IPS-20b (cell line): ENCODE measurements around the gene CD34.
"Not testable (repeated sequence)": the region's sequence is repeated elsewhere in the genome, so short reads cannot be mapped to it uniquely, and the experiment has no call there.

ENCODE experiments used
- H3K27ac ChIP-seq: one replicate; pipeline ENCODE4 v1.5.1; 2013; ENCODE audit warnings: low read length
- H3K27me3 ChIP-seq: 2 replicates; pipeline ENCODE4 v1.6.1; 2013; ENCODE audit warnings: mild to moderate bottlenecking, low read length, inconsistent platforms; ENCODE audit not compliant: insufficient read depth
- H3K36me3 ChIP-seq: 2 replicates; pipeline ENCODE4 v1.6.1; 2013; ENCODE audit warnings: low read depth, mild to moderate bottlenecking, inconsistent platforms, low read length, moderate library complexity; ENCODE audit not compliant: insufficient read depth
- H3K4me1 ChIP-seq: 2 replicates; pipeline ENCODE4 v1.6.1; 2013; ENCODE audit warnings: mild to moderate bottlenecking, control low read depth, inconsistent platforms, low read length, moderate library complexity; ENCODE audit not compliant: insufficient read depth
- H3K4me3 ChIP-seq: 2 replicates; pipeline ENCODE4 v1.5.1; 2013; ENCODE audit warnings: mild to moderate bottlenecking, low read length, inconsistent platforms
- H3K9ac ChIP-seq: 2 replicates; pipeline ENCODE4 v1.6.1; 2013; ENCODE audit warnings: low read depth, mild to moderate bottlenecking, inconsistent platforms, low read length, moderate library complexity
- H3K9me3 ChIP-seq: 2 replicates; pipeline ENCODE4 v1.6.1; 2013; ENCODE audit warnings: mild to moderate bottlenecking, low read depth, low read length, inconsistent platforms; ENCODE audit not compliant: insufficient read depth

CD34 gene

GRCh38 chr1:207884266-207885029 lies 26.5 kb downstream of the CD34 start:
- Histone ChIP-seq H3K4me3 (no peak overlapping the region), H3K27ac (no peak overlapping the region), H3K4me1 (no peaks in the 10 kb centered on the region), H3K36me3 (no peaks in the 10 kb centered on the region), H3K9ac (no peak overlapping the region), H3K27me3 (0 out of 2 replicates have a peak, but pooled peaks cover 6% of the 10 kb centered on the region), H3K9me3 (no peaks in the 10 kb centered on the region)

- Histone ChIP-seq H3K9me3 (no peaks in the 10 kb centered on the region), H3K4me3 (no peak overlapping the region), H3K4me1 (no peaks in the 10 kb centered on the region), H3K36me3 (no peaks in the 10 kb centered on the region), H3K27ac (no peak overlapping the region), H3K9ac (no peak overlapping the region), H3K27me3 (0 out of 2 replicates have a peak, but pooled peaks cover 6% of the 10 kb centered on the region)
These were observed 27.2 kb downstream of the CD34 start for GRCh38 chr1:207883660-207884250.

- Histone ChIP-seq H3K27me3 (0 out of 2 replicates have a peak, but pooled peaks cover 6% of the 10 kb centered on the region), H3K4me3 (no peak overlapping the region), H3K9me3 (no peaks in the 10 kb centered on the region)
These were observed 27.7 kb downstream of the CD34 start for GRCh38 chr1:207883104-207883651.

DNA sequence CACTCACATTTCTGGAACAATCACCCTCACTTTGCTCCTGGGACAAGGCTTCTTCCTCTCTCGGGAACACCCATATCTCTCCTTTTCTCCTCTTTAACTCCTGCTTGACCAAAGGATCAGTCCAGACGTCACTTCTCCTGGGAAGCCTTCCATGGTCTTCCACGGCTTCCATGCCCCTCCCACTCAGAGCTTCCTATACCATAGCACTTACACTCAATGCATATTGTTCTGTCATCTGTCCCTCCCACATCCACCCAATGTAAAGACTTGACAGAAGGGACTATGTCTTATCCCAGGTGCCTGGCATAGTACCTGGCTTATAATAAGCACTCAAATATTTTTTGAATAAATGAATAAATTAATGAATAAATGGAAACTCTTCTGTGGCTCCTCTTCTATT lies 28.2 kb downstream of the CD34 start:
- no peaks in the 10 kb centered on the region for H3K9me3 ChIP-seq
- H3K9ac ChIP-seq = no peak overlapping the region
- 0 out of 2 replicates have a peak, but pooled peaks cover 6% of the 10 kb centered on the region for H3K27me3 ChIP-seq
- H3K36me3 ChIP-seq = no peaks in the 10 kb centered on the region
- H3K4me1 ChIP-seq = no peaks in the 10 kb centered on the region
- no peak overlapping the region for H3K4me3 ChIP-seq
- H3K27ac ChIP-seq = no peak overlapping the region

More at GRCh38 chr1:207883104-207883651, 27.7 kb downstream of the CD34 start:
- Histone ChIP-seq H3K27ac (no peak overlapping the region), H3K4me1 (no peaks in the 10 kb centered on the region), H3K9ac (no peak overlapping the region), H3K36me3 (no peaks in the 10 kb centered on the region)

- Histone ChIP-seq H3K4me1 (no peaks in the 10 kb centered on the region), H3K36me3 (no peaks in the 10 kb centered on the region), H3K27ac (no peak overlapping the region)
These were observed 32.0 kb downstream of the CD34 start for GRCh38 chr1:207878939-207879338.

DNA sequence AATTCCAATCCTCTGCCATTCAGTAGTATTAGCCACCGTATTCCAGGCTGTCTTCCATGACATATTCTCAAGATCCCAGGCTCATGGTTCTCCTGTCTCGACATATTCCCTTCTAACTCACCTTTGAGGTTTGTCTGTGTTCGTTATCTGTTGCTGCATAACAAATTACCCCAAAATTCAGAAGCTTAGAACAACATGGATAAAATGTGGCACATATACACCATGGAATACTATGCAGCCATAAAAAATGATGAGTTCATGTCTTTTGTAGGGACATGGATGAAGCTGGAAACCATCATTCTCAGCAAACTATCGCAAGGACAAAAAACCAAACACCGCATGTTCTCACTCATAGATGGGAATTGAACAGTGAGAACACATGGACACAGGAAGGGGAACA lies 33.0 kb downstream of the CD34 start:
- not testable (repeated sequence) for H3K9me3 ChIP-seq, H3K27ac ChIP-seq, H3K36me3 ChIP-seq, H3K9ac ChIP-seq, H3K4me3 ChIP-seq, H3K27me3 ChIP-seq, H3K4me1 ChIP-seq

More at GRCh38 chr1:207878939-207879338, 32.0 kb downstream of the CD34 start:
- no peaks in the 10 kb centered on the region for H3K9me3 ChIP-seq
- no peak overlapping the region for H3K4me3 ChIP-seq
- H3K27me3 ChIP-seq = no peaks in the 10 kb centered on the region
- H3K9ac ChIP-seq = no peak overlapping the region

DNA sequence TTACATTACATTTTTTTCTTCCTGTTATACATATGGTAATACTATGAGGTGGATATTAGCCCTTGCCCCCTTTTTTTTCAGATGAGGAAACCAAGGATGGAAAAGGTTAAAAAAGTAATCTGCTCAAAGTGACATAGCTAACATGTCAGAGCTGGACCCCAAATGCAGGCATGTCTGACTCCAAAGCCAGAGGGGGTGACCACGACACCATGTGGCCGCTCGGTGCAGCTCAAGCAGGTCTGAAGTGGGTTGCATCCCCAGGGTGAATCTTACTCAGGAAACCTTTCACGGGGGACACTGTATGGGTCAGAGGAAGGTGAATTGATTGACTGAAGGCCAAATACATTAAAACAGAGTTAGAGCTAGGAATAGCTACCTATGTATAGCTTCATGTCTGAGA lies 34.8 kb downstream of the CD34 start:
- Histone ChIP-seq H3K4me3 (no peak overlapping the region), H3K36me3 (no peaks in the 10 kb centered on the region), H3K9ac (no peak overlapping the region), H3K4me1 (no peaks in the 10 kb centered on the region), H3K9me3 (no peaks in the 10 kb centered on the region), H3K27me3 (no peaks in the 10 kb centered on the region), H3K27ac (no peak overlapping the region)

GRCh38 chr1:207875532-207875931 lies 35.4 kb downstream of the CD34 start:
- H3K4me3 ChIP-seq = no peak overlapping the region

GRCh38 chr1:207873055-207873890 lies 37.7 kb downstream of the CD34 start:
- H3K9ac ChIP-seq = no peak overlapping the region
- H3K27me3 ChIP-seq = peaks cover 24% of the 10 kb centered on the region
- no peaks in the 10 kb centered on the region for H3K4me1 ChIP-seq
- H3K36me3 ChIP-seq = no peaks in the 10 kb centered on the region
- H3K27ac ChIP-seq = no peak overlapping the region
- H3K4me3 ChIP-seq = no peak overlapping the region
- H3K9me3 ChIP-seq = no peaks in the 10 kb centered on the region

More at GRCh38 chr1:207875532-207875931, 35.4 kb downstream of the CD34 start:
- no peak overlapping the region for H3K9ac ChIP-seq
- no peaks in the 10 kb centered on the region for H3K9me3 ChIP-seq
- no peak overlapping the region for H3K27ac ChIP-seq
- no peaks in the 10 kb centered on the region for H3K36me3 ChIP-seq
- H3K27me3 ChIP-seq = peaks cover 6% of the 10 kb centered on the region
- H3K4me1 ChIP-seq = no peaks in the 10 kb centered on the region

DNA sequence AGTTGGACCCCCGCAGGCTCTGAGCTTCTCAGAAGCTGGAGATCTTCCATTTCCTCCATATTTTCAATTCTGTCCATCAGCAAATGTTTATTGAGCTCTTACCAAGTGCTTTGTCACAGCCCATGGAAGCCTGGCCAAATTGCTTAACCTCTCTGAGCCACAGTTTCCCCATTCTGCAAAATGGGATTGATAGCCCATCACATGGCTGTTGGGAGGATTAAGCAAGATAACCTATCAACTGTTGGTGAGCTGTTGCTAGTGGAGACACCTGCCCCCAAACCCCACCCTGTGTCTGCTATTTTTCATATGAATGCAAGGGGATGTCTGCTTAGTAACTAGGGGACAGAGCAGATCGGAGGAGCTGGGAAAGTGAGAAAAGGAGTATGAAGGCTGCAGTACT lies 38.3 kb downstream of the CD34 start:
- Histone ChIP-seq H3K27me3 (peaks cover 31% of the 10 kb centered on the region), H3K4me3 (no peak overlapping the region), H3K27ac (no peak overlapping the region), H3K36me3 (no peaks in the 10 kb centered on the region), H3K9me3 (no peaks in the 10 kb centered on the region), H3K4me1 (no peaks in the 10 kb centered on the region), H3K9ac (no peak overlapping the region)

- Histone ChIP-seq H3K4me3 (no peak overlapping the region), H3K9ac (no peak overlapping the region), H3K27me3 (peaks cover 33% of the 10 kb centered on the region), H3K4me1 (no peaks in the 10 kb centered on the region), H3K36me3 (no peaks in the 10 kb centered on the region), H3K9me3 (no peaks in the 10 kb centered on the region), H3K27ac (no peak overlapping the region)
These were observed 39.7 kb downstream of the CD34 start for GRCh38 chr1:207871117-207871649.
